Suppressor macrophage treated with lipopolysaccharide for 1 hour (primary cell): ENCODE measurements around the gene EPHA7.

Source experiments
- DNase-seq, 3 donors: peaks; one replicate each; pipeline ENCODE4 v3.0.0-alpha.2; 2020 to 2022

Gene EPHA7

DNA sequence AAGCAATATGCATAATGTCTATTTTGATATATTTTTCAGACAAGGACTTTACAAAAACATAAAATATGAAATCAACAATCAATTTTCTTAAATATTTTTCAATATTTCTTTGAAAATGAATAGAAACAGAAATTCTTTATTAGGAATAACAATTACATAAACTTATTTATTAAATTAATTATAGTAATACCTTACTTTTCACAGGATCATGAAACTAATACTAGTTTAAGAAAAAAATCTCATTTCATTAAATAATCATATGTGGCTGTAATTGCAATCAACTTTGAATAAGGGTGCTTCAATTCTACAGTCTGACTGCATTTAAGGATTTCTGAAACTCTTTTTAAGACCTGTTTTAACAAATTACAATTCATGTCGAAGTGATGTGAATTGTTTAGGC lies 26.6 kb downstream of the EPHA7 start:
- DNase-seq: no peak

DNA sequence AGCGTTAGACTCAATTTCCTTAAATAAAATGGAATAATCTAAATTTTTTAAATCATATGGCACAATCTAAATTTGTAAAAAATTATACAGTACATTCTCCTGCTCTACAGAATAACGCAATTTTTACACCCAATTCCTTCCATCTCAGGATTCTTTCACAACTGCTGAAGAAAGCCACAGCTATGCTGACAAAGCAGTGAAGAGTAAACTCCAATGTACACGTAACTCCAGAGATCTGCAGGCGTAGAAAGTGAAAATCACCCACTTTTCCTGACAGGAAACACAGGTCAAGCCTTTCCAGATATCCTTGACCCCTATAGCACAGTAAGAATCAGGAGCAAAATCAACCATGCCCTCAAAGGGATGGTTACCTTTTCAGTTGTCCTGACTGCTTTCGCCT lies 27.4 kb downstream of the EPHA7 start:
- no peak for DNase-seq

DNA sequence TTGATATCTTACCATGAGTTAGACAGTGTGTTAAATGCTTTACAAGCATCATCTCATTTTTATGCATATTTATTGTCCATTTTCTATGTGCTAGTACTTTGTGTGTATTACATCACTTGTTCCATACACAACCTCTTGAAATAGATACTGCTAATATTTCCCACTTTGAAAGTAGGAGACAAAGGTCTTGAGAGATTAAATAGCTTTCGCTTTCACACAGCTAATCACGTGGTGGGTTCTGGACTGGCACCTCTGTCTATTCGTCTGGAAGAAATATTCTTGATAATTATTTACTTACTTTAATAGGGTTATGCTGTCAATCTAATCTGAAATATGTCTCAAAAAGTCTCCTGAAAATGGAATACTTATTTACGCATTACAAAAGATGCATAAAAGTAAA lies 30.2 kb downstream of the EPHA7 start:
- DNase-seq: no peak

DNA sequence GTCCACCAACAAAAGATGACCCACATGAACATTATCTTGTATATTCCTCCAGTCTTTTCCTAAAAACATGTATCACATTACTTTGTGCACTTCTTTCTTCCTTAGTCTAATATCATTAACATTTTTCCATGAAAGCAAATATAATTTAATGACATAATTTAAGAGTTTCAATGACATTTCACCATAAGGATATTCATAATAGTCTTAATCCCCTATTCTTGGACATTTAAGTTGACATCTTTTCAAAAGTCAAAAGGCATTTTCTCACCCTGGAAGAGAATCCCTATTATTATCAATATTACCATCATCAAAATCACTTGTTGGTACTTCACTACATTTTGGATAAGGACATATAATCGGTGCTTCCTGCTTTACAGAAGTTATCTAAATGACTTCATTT lies 31.3 kb downstream of the EPHA7 start:
- DNase-seq: no peak

DNA sequence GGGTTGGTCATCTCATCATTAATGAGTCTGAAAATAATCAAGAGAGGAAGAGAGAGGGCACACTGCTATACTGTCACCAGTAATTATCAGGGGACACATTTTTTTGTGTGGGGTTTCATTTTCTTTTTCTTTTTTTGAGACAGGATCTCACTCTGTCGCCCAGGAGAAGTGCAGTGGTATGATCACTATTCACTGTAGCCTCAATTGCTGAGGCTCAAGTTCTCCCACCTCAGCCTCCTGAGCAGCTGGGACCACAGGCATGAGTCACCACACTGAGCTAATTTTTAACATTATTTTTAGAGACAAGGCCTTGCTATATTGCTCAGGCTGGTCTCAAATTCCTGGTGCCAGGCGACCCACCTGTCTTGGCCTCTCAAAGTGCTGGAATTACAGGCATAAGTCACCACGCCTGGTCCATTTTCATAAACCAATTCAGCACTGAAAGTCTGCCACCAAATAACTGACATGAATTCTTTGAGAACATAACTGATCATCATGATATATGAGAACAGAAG lies 43.3 kb downstream of the EPHA7 start:
- no peak for DNase-seq

DNA sequence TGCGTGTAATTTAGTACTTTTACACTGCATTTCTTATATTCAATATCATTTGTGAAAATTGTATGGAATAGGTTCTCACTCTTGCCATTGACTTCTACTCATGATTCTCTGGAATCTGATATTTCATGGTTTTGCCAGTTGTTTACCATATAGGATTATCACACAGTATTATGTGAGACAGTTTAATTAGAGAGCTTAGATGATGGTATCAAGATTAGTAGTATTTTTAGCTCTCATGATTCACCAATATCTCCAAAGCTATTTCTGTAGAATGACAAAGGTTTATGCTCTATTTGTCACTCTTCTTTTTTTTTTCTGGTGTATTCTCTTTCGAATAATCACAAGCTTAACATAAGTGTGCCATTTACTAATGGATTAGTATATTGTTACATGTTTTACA lies 45.9 kb downstream of the EPHA7 start:
- no peak for DNase-seq

DNA sequence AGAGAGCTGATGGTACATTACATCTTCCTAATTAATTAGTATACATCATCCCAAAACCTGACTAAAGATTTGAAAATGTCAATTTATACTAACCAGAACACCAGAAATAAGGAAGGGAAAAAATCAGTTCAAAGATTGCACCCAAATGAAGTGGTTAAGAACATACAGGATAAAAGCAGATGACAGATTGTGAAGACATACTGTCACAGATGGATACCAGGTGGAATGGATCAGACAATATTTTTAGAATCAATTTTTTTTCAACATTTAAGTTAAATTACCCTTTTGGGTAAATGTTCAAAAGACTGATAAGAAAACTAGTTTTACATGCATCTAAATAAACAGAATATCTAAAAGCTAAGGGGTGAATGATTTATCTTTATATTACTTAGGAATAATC lies 47.6 kb downstream of the EPHA7 start:
- no peak for DNase-seq

DNA sequence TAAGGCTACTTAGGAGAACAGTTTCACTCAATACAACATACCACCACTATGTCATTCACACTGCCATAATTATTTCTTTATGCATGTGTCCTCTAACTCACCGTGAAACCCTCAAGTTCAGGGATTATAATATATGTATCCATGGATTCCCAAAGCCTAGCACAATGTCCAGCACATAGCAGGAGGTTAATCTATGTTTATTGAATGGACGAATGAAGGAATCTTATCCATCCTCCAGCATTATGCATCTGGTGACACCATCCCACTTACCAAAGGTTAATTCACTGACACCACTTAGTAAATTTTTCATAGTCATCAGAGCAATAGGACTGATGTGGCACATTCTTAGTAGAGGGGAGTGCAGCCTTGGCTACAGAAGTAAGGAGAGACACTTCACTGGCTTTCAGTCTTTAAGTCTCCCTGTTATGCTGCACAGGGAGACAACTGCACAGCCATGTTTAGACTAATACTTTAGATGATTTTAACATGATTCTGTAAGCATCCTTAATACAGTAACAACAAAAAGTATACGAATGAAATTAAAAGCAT lies 49.7 kb downstream of the EPHA7 start:
- no peak for DNase-seq

DNA sequence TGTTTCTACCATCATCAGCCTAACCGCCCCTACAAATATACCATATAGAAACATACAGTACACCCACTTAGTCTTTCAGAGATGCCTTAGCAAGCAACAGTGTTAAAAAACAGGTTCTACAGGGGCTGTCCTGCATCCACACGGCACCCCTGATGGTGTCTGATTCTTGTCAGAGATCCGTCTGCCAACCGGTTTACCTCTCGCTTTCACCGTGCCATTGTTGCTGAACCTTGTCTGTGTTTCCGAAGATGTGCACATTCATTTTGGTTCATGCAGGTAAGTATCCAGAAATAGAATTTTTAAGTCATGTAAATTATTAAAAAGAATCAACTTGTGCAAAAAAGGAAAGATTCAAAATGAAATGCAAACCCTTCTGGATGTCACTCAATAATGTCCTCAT lies 52.9 kb downstream of the EPHA7 start:
- no peak for DNase-seq

DNA sequence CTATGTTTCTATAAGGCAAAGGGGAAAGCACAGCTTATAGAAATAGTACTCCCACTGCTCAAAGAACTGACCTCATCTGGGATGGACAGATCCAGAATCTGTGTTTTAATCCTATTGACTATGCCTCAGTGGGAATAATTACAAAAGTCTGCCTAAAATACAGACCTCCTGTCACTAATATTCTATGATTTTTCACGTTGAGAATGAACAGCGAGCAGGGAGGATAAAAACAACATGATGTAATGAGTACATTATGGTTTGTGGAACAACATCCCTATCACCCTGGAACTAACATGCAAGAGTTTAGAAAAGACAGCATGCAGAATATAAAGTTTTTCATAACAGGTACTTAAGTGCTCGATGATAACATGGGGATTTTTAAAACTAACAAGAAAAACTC lies 53.9 kb downstream of the EPHA7 start:
- DNase-seq: no peak

DNA sequence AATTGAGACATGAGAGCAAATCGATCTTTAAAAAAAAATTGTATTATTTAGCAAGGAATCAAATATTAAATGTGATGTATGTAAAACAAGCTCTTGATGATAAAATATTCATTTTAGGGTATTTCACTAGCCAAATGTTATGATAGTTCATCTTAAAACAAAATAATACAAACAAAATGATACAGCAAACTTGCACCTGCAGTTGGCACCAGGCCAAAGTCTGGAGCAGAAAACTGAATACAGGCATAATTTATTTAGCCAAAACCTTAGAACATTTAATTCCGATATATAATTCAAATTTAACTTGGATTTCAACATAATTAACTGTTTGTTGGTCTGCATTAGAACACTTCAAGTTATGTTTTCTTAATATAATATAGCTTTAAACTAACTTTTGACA lies 60.9 kb downstream of the EPHA7 start:
- DNase-seq: no peak

DNA sequence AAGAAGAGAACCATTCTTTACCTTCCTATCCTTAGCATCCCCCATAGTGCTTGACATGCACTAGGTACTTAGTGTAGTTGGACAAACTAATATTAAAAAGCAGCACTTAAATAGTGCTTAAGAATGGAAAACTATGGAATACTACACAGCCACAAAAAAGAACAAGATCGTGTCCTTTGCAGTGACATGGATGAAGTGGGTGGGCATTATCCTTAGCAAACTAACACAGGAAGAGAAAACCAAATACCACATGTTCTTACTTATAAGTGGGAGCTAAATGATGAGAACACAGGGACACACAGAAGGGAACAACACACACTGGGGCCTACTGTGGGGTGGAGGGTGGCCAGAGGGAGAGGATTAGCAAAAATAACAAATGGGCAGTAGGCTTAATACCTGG lies 66.8 kb downstream of the EPHA7 start:
- no peak for DNase-seq

DNA sequence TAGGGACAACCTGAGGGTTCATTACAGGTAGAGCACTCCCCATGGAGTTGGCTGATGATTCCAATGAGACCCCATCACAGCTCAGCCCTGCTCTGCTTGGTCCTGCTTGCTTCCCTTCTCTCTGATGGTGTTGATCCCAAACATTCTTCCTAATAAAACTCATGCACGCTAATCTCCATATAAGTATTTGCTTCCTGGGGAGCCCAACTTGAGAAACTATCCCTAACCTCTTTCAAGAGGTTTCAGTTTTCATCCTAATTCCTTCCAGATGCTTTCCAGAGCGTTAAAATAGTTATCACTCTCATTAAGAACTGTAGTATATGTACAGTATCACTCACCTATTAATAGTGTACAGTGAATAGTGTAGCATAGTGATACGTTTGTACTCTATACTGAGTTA lies 68.1 kb downstream of the EPHA7 start:
- DNase-seq: no peak

DNA sequence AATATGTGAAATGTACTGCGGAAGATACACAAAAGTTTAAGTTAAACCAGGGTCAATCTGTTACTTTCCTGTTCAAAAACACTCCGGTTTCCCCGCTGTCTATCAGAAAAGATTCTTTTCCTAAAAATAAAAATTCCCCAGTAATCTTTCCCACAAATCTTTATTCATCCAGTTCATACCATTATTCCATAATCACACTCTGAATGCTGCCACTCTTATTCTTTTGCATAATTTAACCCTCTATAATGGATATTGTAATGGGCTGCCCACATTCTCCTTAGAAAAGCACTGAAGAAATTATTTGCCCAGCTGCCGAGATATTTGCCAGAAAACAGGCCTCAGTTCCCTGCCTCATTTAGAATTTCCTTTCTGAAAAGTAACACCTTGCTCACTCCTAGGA lies 68.6 kb downstream of the EPHA7 start:
- no peak for DNase-seq

DNA sequence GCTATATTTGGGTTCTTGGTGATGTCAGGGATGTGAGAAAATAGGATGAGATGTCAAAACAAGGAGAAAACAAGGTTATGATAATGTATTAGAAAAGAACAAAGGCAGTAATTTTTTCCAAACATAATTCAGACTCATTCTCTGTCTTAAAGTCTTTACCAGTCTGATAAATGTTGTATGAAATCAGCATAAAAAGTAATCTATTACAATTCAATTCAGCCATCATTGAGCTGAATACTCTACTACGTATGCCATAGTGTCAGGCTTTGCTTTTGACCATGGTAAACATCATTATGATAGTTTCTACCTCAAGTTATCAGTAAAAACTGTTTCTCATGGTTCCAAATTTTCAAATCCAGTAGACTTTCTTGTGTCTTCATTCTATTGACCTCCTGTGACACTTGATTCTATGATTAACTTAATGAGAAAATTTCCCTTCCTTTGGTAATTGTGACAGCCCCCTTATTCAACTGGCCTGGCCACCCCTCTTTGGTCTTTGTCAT lies 75.0 kb downstream of the EPHA7 start:
- DNase-seq: no peak

DNA sequence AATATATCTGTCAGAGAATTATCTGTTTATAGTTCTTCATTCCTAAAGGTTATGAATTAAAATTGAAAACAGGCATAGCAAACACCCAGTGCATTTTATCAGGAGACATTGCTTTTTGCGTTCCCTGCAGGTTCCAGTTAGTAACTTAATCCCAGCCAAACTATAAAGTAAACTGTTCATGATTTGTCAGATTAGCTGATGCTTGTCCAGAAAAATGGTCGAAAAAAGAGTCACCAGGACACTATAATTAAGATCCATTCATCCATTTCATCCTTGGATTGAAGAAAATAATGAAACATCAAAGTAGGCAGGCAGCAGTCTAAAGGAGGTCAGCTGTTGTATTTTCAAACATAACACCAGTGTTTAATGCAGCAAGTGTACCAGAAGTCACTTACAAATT lies 75.9 kb downstream of the EPHA7 start:
- no peak for DNase-seq

DNA sequence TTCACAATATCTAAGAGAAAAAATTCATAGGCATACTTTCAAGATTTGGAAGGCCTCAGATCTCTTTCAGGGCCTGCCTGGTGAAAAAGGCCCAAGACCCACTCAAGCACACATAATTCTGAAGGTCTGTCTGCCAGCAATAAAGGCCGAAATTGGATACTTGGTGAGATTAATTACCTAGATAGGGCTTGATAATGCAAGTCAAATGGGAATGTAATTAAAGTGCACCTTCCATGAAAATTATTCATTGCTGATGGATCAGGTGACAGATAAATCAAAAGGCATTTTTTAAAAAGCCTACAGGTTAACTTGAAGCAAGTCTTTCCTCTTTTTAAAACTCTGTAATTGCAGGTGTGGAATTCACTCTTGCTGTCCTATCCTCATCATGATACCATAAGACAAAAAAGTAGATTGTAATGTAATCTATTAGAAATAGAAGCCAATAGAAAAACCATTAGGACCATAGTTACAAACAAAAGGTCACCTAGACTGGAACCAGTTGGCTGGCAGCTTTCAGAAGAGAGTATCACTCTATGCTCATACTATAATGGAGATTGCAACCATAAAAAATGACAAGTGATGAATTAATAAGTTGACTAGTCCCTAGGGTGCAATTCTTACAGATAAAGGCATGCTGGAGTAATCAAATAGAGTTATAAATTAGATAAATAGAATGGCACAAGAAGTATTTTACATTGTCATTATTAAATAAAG lies 77.3 kb downstream of the EPHA7 start:
- no peak for DNase-seq

DNA sequence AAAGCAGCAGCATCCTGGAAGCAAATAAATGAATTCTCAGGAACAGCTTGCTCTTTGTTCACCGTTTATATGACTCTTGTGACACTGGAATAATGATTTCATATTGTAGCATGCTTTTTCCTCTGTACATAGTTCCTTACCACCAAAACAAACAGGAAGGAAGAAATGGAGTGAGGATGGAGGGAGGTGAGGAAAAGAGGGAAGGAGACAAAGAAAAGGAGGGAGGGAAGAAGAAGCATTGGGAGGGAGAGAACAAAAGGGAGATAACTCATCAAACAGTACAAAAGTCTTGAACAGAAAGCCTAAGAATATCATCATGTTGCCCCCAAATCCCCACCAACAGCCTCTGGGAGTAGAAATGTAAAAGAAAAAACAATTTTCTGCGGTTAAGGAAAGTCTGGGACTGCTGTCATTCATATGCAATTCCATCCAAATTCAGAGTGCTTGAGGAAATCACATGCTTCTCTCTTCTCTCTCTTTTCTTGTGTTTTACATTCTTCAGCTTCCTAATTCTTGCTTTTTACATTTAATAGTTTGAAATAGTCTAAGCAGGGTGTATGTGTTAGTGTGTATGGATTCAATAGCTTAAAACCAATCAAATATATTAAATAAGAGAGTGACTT lies 81.5 kb downstream of the EPHA7 start:
- no peak for DNase-seq

DNA sequence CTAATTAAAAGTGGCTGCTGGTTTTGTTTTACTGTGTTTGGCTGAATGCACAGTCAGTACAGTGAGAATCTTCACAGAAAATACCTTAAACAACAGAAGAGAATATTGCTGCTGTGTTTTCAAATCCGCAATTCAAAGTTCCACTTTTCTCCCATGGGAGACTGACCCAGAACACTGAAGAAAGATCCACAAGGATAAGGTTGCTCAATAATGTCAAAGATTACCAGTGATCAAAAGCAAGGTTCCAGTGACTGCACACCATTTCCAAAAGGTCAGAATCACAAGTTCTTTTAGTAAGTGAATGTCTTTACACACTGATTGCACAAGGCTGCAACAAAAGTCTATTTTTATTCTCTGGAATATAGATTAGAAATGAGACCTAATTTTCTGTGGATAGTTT lies 82.3 kb downstream of the EPHA7 start:
- DNase-seq: no peak

DNA sequence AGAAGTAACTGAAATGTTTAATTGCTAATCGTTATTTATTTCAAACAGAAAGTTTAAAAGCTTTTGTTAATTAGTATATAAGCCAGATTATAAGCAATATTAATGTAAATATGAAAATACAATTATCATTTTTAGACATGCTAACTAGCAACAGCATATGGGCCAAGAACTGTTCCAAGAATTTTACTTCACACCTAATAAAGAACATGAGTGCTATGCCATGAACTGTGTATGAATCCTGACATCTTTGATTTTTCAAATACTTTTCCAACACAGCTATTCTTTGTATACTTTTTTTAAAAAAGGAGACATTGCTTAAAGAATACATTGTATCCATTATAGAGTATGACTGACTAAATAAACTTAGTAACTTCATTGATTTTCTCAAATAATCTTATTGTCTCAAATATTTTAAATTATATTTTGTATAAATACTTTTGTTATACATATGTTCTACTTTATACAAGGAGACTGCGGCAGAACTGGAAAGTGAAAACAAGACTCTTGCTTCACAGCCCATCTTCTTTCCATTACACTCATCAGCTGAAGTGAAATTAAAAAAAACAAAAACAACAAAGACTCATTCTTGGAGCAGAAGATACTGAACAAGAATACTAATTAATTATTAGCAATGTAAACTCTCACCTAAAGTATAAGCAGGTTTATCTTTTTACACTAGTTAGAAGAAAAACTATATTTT lies 89.9 kb downstream of the EPHA7 start:
- DNase-seq: no peak

DNA sequence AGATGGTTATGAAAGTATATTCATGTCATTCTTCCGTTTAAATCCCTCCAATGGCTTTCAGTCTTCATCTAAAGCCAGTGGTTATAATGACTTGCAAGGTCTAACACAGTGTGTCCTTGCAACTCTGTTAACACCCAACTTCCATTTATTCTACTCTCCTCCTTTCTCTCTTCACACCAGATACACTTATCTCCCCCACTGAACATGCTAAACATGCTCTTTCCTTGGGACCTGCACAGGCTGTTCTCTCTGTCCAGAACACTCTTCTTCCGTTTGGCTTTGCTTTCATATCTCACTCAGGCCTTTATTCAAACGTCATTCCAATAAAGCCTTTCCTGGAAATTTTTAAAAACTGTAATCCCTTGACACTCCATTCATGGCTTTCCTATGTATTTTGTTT lies 91.5 kb downstream of the EPHA7 start:
- DNase-seq: no peak

DNA sequence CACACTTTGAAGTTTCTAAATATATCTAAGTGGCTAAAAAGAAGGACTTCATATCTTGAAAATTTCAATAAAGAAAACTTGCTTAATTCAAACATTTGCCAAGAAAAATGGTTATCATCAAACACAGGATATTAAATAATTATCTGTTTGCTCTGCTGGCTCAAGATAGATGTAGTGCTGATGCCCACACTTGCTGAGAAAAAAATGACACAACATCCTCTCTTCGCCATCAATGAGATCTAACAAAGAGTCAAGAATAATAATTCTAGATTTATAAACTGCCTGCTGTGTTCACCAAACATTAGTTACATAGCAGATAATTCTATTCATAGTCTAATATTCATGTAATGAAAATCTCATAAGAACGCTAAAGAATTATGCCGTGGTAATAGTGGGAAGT lies 93.6 kb downstream of the EPHA7 start:
- DNase-seq: no peak

DNA sequence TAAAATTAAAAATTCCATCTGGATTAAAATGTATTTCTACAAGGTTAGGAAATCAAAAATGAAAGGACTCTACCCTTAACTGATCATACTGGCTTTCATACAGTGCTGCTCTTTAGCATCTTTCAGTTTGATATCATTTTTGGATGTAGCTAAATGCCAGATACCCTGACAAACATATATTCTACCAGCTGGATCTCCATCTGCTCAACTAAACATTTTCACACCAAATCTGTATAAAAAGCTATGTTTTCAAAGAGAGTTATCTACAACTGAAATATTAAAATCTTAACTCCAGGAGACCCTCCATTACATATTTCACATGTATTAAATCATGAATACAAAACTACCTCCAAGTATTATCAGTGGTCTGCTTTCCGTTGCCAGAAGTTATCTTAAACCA lies 95.7 kb downstream of the EPHA7 start:
- DNase-seq: no peak

DNA sequence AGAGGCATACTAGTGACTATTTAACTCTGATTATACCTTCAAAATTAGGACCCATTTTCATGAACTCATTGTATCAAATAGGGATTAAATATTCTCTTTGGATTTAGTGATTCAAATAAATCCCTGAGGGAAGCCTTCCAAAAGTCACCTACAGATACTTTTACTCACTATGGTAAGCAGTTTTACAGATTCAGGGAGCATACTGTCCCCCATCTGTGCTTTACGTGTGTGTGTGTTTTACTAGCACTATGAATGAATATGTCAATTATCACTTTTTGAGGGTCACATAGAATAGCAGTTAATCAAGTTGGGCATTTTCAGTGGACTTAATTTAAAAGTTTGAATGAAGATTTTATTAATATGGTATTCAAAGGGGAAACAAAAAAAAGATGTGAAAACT lies 96.7 kb downstream of the EPHA7 start:
- DNase-seq: no peak
